NOMO-1 treated with dmso at 0.1 percent for 144 hours (cell line): ENCODE results near the gene YY1.

Experiments
- DNase-seq: peaks from one replicate; lab custom pipeline; 2025; ENCODE audit not compliant: unreplicated experiment; lab: John Stamatoyannopoulos, UW

YY1 gene

GRCh38 chr14:100312877-100313400, 74.0 kb downstream of the YY1 start:
- DNase-seq: no peak

DNA sequence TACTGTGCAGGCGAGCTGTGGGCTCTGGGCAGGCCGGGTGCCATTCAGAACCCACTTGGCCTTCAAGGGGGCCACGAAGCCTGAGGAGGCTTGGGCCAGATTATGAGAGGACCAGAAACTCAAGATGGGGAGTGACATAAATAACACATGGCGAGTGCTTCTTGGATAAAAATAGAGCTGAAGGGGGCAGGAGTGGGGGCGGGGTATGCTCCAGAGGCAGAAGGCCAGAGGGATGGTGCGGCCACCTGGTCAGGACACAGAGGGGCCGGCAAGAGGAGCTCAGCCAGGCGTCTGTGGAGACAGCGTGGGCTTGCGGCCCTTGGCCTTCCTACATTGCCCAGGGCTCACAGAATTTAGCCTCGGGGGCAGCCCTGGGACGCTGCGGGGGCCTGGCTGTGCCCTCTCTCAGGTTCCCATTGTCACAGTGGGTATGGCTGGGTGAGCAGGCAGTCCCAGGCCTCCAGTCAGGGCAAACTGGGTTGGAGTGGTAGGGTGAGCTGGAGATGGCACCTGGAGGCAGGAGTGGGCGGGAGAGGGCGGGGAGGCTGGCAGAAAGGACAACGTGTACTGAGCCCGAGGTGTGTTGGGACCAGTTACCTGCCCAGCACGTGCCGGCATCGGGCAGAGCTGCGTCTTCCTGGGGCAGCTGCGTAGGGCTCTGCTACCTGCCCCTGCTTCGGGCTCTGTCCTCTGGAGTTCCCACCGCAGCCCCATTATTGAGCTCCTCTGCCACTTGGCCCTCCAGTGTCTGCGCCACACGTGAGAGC, 74.7 kb downstream of the YY1 start:
- no peak for DNase-seq

- no peak for DNase-seq
Measured at GRCh38 chr14:100314724-100315123, 75.8 kb downstream of the YY1 start.

- no peak for DNase-seq
Measured at GRCh38 chr14:100317389-100317788, 78.4 kb downstream of the YY1 start.

DNA sequence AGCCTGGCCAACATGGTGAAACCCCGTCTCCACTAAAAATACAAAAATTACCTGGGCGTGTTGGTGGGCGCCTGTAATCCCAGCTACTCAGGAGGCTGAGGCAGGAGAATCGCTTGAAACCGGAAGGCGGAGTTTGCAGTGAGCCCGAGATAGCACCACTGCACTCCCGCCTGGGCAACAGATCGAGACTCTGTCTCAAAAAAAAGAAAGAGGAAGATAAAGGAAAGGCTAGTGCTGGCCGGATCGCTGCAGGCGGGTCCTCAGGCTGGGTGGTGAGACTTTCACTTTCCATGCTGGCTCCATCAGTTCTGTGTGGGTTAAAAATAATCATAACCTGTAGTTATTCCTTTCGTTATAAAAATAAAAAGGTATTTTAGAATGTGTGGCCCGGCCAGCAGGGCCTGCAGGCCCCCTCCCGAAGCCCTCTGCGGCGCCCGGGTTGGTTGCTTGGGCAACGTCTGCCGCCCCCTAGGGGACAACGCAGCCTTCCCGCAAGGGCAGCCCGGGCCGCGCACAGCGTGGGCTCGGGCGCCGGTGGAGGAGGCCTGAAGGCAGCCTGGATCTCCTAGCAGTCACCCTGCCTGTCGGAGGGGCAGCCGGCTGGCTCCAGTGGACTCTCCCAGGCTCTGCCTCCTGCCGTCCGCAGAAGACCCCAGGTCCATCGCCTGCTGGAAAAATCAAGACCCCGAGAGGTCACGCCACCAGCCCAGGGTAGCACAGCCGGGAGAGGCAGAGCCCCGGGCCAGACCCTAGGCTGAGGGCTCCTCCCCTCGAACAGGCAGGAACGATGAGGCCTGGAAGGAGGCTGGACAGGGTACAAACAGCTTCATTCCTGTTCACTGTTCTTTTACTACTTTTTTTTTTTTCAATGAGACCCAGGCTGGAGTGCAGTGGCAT, 79.2 kb downstream of the YY1 start:
- peak; percentile 75 for DNase-seq

GRCh38 chr14:100320157-100320856, 81.4 kb downstream of the YY1 start:
- DNase-seq: no peak

DNA sequence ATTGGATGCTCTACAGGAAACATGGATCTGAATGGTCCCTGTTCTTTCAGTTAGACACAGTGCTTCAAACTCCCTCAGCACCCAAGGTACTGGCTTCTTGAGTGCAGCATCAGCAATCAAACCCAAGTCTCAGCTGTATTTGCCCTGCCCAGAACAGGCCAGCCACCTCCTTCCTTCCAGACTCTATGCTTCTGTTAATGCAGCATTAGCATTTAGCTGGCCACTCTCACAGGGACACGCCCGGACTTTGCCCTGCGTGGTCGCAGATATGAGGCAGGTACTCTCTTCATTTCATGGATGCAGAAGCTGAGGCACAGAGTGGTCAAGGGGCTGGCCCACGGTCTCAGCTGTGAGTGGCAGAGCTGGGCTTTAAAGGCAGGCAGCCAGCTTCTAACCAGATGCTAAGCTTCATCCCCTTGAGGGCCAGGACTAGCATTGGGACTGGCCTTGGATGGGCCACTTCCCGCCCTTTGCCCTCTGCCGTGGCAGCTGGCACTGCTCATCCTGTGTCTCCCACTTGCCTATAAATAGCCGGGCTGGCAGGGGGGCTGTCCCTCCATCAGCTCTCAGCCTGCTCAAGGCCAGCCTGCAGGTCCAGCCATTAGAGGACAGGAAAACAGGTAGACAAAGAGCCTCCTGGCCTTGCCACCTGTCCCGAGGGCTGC, 82.7 kb downstream of the YY1 start:
- no peak for DNase-seq

DNA sequence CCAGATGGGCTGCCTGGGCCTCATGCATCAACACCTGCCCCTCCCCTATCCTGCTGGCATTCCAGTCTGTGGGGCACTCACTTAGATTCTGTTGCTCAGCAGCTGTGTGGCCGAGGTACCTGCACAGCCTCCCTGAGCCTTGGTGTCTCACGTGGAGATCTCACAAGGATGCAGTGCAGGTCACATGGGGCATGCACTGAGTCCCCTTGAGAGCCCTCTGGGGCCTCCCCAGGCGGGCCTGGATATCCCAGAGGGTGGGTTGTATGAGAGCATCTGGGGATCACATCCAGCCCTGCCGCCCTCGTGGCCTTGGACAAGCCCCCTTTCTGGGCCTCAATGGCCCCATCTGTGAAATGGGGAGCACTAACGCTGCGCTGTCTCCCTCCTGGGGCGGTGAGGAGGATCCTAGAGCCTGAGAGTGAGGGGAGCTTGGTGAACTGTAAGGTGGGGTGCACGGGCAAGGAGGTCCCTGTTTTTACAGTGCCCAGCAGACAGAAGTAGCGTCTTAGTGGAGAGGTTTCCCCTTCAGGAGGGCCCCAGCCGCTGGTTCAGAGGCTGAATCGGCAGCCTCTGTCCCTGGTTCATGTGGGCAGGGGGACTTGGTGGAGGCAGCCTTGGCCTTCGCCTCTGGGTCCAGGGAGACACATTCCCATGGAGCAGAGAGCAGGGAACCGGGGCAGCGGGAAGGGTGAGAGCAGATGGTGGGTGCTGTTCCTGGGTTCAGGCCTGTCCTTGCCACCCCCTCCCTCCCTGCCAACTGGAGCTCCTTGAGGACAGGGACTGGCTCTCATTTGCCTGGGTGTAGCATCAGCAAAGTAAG, 83.4 kb downstream of the YY1 start:
- DNase-seq: no peak

DNA sequence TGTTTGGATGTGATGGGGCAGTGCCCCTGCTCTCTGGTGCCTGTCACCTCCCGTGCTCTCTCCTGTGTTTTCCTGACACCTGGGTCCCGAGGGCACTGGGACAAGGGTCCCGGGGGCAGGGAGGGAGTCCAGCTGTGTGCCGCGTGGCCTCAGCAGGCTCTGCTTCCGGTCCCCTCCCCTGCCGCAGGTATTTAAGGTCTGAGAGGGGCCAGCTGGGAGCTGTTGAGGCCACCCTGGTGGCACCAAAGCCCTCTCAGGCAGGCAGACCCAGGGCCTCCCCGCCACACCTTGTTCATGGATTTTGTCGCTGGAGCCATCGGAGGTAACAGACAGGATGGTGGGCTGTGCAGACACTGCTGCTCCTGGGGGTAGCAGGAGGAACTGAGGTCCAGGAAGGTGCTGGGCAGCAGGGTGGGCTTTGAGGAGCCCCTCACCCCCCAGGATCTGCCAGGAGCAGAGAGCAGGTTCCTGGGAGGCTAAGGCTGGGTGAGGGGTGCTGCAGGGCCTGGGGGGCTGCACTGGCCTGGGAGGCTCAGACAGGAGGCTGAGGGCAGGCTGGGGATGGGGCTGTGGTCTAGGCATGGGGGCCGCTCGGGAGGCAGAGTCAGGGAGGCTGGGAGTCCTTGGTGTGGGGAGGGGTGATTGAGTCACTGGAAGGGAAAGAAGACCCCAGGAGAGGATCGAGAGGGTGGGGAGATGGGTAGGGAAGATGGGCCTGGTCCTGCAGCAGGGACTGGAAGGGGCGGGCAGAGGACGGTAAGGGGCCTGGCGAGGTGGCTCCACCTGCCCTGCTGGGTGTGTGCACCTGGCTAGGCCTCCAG, 84.4 kb downstream of the YY1 start, which contains the start of gene SLC25A47:
SLC25A47 (plus strand) TSS at position 219 of the 821 bp plus-strand sequence; CDS start at position 295, 76 bp downstream.
- no peak for DNase-seq

DNA sequence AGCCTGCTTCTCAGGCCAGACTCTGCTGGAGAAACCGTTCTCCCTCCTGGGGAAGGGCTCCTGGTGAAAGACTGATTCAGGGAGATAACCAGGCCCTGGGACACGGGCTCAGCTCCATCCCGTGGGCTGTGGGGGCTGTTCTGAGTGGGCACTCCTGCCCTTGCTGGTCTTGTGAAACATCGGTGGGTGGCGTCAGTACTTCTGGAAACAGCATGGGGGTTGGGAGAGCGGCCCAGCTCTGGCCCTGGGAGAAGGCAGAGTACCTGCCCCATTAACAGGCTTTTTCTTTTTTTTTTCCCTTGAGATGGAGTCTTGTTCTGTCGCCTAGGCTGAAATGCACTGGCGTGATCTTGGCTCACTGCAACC, 85.0 kb downstream of the YY1 start:
- no peak for DNase-seq

- DNase-seq: no peak
Measured at GRCh38 chr14:100325231-100325632, 86.3 kb downstream of the YY1 start.

DNA sequence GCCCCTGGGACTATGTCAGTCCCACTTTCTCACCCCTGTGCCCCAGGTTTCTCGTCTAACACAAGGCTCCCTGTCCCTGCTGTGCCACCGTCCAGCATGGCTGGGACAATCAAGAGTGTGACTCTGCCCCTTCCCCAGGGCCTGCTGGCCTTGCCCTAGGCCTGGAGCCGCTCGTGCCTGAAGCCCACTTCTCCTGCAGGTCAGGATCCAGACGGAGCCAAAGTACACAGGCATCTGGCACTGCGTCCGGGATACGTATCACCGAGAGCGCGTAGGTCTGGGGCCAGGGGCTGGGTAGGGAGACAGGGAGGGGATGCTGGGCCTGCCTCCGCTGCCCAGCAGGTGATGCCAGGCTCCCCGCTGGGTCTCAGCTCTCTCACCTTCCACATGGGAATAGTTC, 87.0 kb downstream of the YY1 start:
- DNase-seq: no peak

GRCh38 chr14:100327128-100327527, 88.2 kb downstream of the YY1 start:
- DNase-seq: no peak

DNA sequence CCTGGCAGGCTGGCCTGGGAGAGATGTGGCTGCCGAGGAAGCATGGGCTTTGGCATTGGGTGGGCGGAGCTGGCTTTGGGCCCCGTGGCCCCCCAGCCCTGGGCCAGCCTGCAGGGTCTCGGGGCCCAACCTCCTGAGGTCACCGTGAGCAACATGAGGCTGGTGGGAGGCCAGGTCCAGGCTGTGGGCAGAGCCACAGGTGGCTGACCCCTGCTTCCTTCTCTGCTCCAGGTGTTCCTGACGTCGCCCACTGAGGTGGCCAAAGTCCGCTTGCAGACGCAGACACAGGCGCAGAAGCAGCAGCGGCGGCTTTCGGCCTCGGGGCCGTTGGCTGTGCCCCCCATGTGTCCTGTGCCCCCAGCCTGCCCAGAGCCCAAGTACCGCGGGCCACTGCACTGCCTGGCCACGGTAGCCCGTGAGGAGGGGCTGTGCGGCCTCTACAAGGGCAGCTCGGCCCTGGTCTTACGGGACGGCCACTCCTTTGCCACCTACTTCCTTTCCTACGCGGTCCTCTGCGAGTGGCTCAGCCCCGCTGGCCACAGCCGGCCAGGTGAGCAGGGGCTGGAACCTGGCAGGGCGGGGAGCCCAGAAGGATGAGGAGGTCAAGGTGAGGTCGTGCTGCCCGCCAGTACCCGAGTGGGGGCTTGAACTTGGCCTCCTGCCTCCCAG, 89.7 kb downstream of the YY1 start:
- no peak for DNase-seq

- DNase-seq: no peak
Measured at GRCh38 chr14:100329233-100330006, 90.5 kb downstream of the YY1 start.

DNA sequence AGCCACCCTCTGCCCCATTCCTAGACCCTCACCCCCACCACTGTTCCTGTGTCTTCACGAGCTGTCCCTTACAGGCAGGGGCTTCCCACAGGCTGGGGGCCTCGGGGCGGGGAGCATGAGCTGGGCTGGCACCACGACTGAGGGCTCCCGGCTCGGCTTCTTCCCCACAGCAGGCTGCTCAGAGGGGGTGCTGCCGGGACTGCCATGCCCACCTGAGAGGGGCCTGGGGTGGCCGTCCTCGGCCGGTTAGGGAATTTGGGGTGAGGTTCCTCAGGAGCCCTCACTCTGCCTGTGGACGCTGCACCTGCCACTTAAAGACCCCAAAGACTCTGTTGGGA, 91.0 kb downstream of the YY1 start:
- no peak for DNase-seq

- DNase-seq: no peak
Measured at GRCh38 chr14:100330388-100330931, 91.5 kb downstream of the YY1 start.
